ENCODE results near the gene TAX1BP1. TPM values are rescaled to one million over a fixed set of nuclear protein-coding genes. Genes with fewer than 3 reads are reported as not detected.
"Not testable (repeated sequence)": the region's sequence is repeated elsewhere in the genome, so short reads cannot be mapped to it uniquely, and the experiment has no call there.

TAX1BP1 gene
- total RNA-seq, 1 donor from 2014 or later: 165 TPM

DNA sequence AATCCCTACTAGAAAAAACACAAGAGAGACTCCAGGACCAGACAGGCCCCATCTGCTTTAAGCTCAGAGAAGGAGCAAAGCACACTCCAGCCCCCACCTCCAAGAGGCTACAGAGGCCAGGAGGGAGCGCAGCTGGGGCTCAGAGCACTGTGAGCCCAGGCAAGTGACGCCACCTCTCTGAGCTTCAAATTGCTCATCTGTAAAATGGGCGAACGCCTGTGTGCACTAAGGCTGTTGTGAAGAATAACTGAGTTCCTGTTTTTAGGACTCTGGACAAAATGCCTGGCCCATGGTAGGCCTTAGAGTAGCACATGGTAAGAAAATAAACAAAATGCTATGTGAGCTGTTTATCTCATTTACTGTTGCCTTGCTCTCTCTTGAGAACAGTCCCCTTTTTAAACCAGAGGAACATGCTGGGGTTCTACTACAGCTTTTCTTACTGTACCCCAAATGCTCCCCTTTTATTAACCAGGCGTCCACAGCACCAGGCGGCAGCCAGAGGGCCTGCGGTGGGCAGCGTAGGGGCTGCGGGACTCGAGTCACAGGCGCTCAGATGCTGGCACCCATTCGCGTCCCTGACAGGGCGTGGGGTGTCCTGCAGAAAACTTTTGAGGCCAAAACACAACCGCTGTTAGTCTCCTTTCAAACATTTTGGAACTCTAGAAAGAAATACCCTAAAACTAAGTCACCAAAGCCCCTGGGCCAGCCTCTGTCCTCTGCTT is 103.8 kb downstream of the TAX1BP1 start:
- no peak for DNase-seq (ENCODE audit: low read depth)

DNA sequence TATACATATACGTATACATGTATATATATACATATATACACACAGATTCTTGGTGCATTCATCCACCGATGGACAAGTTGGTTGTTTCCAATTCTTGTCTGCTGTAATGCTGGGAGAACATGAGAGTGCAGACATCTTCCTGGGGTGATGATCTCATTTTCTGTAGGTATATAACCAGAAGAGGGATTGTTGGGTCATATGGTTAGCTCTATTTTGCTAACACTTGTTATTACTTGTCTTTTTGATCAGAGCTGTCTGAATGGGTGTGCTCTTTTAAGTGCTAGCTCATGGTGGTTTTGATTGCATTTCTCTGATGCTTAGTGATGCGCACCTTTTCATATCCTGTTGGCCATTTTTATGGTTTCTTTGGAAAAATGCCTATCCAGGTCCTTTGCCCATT is 106.4 kb downstream of the TAX1BP1 start:
- no peak for DNase-seq (ENCODE audit: low read depth)

DNA sequence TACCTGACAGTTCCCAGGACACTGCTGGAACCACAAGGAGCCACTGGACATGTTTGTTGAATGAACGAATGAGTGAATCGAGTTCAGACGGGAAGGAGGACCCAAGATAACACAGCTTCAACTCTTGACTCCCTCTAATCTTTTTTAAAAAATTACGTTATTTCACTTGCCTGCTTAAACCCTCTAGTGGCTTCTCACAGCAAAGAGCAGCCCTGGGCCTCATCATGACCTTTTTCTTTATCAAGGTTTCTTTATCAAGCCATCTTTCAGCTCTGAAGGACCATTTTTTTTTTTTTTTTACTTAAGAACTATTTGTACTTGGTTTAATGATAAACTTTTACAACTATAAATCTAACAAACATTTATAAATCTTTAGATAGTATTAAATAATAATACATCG is 110.6 kb downstream of the TAX1BP1 start:
- no peak for DNase-seq (ENCODE audit: low read depth)

DNA sequence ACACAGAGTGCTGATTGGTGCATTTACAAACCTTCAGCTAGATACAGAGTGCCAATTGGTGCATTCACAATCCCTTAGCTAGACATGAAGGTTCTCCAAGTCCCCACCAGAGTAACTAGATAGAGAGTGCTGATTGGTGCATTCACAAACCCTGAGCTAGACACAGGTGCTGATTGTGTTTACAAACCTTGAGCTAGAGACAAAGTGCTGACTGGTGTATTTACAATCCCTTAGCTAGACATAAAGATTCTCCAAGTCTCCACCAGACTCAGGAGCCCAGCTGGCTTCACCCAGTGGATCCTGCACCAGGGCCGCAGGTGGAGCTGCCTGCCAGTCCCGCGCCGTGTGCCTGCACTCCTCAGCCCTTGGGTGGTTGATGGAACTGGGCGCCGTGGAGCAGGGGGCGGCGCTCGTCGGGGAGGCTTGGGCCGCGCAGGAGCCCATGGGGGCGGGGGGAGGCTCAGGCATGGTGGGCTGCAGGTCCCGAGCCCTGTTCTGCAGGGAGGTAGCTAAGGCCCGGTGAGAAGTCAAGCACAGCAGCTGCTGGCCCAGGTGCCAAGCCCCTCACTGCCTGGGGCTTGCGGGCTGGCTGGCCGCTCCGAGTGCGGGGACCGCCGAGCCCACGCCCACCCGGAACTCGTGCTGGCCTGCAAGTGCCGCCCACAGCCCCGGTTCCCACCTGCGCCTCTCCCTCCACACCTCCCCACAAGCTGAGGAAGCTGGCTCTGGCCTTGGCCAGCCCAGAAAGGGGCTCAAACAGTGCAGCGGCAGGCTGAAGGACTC is 116.9 kb downstream of the TAX1BP1 start:
- DNase-seq (ENCODE audit: low read depth): not testable (repeated sequence)

DNA sequence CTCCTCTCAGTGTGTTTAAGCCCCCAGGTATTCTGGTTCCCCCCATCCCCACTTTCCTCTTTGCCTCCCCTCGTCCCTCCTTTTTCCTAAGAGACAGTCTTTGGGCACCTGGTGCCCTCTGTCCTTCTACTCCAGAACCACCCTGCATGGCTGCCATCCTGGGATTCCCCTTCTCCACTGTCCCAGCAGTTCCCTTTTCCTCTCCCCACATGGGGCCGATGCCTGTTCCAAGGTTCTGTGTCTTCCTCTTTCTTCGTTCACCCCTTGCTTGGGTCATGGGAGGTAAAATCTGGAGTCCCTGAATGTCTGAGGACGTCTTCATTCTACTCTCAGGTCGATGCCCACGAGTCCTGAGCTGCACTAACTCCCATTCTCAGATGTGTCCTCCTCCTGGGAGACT is 120.8 kb downstream of the TAX1BP1 start:
- DNase-seq (ENCODE audit: low read depth): no peak

DNA sequence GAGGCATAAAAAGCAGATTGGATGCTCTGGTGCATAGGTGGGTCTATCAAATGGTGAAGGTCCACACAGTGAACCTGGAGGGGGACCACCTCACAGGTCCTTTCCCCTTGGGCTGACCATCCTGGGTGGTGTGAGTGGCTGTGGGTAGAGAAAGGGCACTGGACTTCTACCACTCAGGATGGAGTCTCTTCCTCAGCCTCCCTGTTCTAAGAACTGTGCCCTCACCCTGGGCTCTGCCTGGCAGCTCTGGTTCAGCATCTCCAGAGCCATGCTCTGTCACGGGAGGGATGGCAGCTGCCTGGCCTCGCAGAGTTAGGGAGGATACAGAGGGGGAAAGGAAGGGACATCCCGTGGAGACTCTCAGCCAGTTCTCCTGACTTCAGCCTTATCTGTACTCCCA is 121.8 kb downstream of the TAX1BP1 start:
- no peak for DNase-seq (ENCODE audit: low read depth)

DNA sequence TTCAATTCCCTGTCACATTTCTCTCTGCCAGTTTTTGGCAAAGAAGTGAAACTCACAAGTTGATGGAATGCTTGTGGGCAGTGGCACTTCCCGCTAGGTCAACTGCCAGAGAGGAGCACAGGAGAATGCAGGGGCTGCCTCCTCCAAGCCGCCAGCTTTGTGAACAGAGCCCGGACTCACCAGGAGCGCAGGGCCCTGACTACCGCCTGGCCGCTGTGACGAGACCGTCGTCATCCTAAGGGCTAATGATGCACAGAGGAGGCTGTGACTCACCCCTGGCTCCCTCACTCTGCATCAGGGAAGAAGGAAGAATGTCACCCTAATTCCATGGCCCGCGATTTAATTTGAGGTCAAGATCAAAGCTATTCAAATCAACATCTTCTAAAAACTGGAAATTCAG is 123.9 kb downstream of the TAX1BP1 start:
- DNase-seq (ENCODE audit: low read depth): peak; percentile 34

DNA sequence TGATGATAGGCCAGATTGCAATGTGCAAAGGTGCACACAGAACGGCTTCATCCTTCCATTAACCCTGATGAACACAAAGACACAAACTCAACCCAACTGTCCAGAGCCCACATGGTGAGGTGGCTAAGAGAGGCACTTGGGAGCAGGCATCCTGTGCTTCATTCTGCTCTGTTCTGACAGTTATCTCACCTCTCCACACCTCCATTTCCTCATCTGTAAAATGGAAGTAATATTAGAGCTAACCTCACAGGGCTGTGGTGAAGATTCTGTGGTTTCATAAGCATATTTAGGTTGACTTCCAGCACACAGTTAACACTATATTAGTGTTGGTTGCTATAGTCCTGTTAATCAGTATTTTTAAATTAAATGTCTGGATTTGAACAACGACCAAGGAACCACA is 126.3 kb downstream of the TAX1BP1 start:
- DNase-seq (ENCODE audit: low read depth): no peak

DNA sequence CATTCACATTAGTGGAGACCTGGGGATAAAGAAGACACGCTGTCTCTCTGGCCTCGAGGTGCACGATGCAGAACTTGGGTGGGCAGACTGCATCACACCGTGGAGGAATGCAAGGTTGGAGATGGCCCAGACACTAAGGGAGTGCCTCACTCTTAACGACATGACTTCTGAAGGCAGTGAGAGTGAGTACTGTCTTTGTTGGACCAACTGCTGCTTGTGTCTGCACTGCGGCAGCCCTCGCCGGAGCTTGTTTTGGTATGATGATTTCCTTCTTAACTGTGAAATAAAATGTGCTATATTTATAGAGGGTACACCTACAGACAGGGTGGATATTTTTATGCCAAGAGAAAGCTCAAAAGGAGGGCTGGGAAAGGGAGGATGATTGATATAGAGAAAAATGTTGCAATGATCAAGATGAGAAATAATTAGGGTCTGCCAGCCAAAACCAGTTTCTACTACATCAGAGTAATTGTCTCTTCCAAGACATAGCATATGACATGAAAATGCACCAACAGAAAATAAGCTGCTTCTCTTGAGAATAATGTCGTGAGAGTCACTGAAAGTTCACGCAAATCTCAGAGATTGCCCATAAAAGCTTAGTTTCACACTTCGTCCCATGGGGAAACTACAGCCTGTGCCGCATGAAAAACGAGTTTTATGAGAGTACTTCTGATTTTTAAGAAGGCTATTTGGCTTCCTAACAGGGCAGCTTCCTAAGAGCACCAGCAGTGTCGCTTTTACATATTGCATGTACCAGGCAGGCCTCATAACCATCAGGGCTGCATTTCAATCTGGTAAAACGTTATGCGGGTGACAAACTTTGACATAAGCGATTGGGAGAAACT is 127.1 kb downstream of the TAX1BP1 start:
- no peak for DNase-seq (ENCODE audit: low read depth)

DNA sequence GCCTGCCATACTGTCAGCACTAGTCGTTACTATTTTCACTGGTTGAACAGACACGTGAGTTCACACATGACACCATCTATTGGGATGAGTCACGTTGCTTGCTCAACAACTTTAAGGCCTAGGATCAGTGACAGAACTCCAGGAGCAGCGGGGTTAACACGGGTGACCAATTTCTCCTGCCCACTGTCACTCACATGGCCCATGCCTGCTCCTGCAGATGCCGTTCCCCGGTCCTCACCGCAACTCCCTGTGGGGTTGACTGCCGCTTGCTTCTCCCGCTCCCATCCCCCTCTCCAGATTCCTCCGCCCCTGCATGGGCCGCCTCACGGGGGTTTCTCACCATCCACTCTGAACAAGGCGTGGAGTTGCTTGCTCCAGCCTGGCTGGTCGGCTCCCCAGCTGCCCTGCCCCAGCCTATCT is 128.2 kb downstream of the TAX1BP1 start:
- DNase-seq (ENCODE audit: low read depth): peak; percentile 67

DNA sequence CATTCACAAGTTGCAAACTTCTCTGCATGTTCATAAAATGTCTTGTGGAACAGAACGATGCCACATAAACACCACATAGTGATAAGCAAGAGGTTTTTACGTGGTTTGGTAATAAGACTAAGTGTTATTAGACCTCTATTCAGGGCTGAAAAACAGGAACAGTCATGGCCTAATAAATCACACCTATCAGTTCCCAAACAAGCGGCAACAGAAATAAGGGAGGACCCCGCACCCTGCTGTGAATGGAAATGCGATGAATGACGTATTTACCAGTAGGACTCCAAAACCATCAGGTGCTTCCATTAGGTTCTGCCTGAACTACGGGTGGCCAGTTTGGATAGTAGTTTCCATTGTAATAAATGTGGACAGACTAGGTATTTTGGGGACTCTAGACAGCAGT is 129.1 kb downstream of the TAX1BP1 start:
- no peak for DNase-seq (ENCODE audit: low read depth)

DNA sequence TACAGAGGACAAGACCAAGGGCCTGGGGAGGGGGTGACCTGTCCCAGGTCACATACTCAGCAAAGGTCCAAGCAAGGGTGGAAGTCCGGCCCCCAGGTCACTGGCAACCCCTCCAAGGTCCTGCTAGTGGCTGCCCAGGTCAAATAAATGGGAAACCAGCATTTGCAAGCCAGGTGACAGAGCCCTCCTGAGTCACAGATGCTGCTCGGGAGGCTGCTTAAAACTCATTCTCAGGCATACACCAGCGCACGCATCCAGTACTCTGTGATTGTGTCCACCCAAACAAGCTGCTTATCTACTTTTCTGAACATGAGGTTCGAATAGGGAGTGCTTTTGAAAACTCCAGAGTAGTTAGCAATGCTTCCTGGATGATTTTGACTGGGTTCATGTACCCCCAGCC is 130.6 kb downstream of the TAX1BP1 start:
- DNase-seq (ENCODE audit: low read depth): no peak

DNA sequence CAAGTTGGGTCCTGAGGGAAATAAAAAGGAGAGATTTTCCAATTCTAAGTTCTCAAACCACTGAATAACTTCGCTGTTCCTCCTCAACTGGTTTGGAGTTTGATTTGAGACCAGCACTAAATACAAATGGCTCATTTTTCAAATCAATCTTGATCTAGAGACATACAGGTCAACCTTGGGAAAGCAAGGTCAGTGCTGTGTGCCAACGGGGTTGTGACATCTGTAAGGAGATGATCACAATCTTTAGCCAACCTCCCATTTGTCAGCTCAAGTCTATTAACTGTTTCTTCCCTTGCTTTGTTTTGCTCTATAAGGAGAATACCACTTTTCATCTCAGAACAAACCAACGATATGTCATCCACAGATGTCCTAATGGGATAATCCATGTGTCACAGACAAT is 131.1 kb downstream of the TAX1BP1 start:
- DNase-seq (ENCODE audit: low read depth): no peak

DNA sequence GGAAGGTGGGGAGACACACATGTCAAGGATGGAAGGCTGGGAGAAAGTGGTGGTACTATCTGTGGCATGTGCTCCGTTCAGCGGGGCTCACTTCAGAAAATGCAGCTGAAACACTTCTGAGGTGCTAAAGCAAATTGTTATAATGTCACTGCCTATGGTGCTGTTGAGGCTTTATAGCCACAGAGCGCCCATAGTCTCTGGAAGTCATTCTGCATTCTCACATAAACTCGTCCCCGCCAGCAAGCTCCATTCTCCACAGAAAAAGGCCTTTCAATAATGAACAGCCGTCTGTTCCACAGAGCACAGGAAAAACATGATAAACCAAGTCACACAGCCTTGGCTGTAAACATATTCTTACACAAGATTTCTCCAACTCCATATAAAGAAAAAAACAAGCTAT is 131.9 kb downstream of the TAX1BP1 start:
- DNase-seq (ENCODE audit: low read depth): no peak

DNA sequence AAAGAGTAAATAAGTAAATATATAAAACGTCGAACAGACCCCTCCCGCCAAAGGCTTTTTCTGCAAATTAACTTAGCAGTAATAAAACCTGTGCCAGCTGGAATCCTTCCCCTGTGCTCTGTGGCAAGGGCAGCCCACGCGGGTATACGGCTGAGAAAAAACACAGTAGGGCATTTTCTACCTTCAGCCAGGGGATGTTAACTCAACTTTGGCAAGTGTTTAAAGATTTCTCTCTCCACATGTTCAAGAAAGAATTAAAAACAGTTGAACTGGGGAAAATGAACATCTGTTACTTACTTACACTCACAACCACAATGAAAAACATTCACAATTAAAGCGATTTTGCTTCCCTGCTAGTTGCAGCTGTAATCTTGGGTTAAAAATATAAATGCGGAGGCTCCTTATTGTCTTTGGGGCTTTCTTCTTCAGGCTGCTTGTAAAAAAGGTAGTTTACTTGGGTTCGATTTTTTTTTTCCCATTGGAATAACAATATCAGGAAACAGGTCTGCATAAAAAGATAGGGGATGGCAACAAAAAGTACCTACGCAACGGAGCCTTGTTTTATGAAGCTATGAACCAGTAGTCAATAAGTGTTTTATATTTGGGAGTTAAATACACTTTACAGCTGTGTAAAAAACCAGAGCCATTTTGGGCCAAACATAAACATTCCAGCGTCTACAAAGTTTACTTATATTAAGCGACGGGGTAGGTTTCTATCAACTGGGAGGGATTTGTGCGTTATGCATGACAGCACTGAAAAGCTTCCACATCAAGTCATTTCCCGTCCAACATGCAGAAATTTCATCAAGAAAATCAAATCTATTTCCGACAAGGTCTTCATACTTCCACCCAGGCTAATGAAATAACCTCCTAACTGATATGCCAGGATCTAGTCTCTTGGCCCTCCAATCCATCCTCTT is 132.7 kb downstream of the TAX1BP1 start:
- peak; percentile 36 for DNase-seq (ENCODE audit: low read depth)

DNA sequence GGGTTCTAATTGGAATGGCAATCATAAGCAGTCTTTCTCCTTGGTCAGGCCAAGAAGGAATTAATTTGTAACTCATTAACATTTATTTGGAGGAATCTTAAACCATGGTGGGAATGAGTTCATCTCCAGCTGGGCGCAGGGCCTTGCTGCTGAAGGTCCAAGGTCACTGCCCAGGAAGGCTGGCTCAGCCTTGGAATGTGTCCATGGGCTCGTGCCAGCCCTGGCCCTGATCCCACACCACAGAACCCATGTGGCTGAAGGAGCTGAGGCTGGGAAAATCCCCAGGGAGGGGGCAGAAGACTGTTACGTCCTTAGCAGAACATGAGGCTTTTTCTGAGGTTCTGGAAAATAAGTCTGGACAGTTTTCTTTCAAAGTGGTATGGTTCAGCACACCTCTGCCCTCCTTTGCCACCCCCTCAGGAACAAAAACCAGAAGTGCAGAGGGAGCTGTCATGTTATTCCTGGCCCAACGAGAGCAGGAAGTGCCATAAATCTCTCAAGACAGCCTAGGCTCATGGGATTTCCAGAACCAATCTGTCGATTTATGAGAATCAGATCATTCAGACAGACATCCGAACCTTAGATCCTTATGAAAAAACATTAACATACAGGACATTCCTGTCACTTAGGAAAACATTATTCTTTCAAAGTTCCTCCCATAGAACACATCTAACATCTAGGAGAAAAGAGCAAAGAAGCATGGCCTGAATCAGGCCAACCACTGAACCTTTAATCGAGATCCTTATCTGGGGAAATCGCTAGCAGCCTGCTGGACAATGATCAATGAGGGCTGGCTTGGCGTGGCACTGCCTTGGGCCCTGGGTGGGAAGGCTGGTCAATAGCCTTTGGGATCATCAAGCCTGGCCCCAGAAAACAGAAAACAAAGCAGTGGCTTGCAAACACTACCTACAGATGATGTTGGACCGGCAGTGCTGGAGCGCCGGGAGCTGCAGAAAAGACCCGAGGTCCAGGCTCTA is 134.3 kb downstream of the TAX1BP1 start:
- peak; percentile 99 for DNase-seq (ENCODE audit: low read depth)

DNA sequence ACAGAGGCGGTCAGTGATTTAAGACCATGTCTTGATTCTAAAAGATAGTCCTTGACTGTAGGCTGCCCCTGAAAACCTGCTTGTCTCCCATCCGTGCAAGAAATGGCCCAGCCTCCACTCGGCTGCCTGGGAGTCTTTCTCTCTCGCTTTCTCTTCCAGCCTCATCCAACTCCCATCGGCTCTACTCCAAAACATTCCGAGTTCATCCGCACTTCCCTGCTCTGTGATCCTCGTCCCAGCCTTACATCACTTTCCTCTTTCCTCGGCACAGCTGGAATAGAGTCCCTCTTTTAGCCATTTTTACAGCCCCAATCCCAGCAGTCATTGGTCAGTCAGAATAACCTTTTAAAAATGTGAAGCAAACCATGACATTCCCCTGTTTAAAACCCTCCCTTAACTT is 135.1 kb downstream of the TAX1BP1 start:
- no peak for DNase-seq (ENCODE audit: low read depth)

DNA sequence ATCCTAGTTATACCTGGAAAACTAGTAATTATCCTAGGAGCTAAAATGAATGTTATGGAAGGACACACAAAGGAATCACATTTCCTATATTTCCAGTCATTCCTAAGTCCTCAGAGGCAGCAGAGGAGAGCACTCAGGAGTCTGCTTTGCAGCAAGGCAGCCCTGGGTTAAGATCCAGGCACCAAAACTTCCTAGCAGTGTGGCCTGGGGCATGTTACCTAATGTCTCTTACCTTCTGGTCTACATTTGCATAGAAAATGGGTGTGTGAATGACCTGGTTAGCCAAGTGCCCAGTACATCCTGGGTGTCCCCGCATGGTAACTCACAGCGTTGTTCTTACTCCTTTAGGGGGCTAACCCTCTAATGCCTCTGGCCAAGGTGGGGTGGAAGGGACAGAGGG is 135.9 kb downstream of the TAX1BP1 start:
- no peak for DNase-seq (ENCODE audit: low read depth)

DNA sequence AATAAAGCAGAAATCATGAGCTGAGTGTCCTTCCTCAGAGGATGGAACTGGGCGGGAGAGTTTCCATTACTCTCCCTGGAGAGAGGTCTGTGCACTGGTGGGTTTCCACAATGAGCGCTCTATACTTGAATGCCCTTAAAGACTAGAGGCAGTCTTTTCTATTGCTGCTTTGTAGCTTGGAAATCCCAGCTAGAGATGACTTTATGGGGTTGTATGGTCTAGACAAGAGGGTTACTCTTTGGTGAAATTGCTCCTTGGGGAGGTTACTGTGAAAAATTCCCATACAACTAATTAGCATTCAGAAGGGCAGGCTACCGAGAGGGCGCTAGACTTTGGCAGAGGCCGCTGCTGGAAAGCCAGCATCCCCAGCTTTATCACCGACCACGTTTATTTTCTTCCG is 136.8 kb downstream of the TAX1BP1 start:
- DNase-seq (ENCODE audit: low read depth): no peak

Data from renal cortical epithelial cell (primary cell).